ENCODE measurements around the gene CTRB2. TPM values are rescaled to one million over a fixed set of nuclear protein-coding genes. Genes with fewer than 3 reads are reported as not detected.
"Not testable (repeated sequence)": the region's sequence is repeated elsewhere in the genome, so short reads cannot be mapped to it uniquely, and the experiment has no call there.

Gene CTRB2
- total RNA-seq, 1 experiment from 2014 or later: not detected

DNA sequence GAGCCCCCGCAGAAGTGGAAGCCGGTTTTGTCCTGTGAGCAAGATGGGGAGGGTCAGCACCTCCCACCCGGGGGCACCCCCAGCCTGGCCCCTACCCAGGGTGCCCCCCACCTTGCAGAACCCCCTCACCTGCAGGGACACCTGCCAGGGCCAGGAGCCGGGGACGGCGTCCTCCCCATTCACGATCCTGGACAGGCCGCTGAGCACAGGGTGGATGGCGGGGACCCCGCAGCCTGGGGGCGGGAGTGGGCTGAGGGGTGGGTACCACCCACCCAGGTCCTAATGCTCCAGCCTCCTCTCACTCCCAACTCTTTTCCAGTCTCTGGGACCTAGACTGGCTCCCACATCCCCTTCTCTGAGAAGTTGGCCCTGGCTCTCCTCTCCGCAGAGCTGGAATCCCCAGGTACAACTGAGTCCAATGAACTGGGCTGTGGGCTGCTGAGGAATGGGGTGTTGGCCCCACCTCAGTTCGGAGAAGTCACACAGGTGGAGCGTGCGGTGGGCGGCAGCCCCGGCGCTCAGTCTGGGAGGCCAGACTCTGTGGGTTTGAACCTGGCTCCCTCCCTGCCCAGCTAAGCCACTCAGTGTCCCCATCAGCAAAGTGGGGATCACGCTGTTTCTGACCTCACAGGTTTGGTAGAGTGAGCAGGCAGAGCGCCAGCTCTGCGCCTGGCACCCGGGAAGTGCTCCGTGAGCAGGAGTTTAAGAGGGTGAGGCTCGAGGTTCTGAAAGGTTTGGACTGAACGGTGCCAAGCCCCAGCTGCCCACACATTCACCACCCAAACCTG lies 806 bp downstream of the CTRB2 start:
- not testable (repeated sequence) for DNase-seq (ENCODE audit: low spot score)

DNA sequence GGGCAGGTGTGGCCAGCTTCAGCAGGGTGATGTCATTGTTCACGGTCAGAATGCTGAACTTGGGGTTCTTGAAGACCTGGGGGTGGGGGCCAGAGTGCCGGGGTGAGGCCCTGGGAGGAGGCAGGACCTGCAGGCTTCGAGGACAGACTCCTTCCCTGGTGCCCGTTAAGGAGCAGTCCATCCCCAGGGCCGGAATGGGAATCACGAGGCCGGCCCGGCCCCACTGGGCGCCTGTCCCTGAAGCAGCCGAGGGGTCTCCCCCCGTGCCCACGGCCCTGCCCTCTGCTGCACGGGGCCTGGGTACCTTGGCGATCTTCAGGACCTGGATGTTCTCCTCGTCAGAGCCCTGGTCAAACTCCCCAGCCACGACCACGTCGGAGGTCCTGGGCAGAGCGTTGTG lies 1.5 kb downstream of the CTRB2 start:
- not testable (repeated sequence) for DNase-seq (ENCODE audit: low spot score)

DNA sequence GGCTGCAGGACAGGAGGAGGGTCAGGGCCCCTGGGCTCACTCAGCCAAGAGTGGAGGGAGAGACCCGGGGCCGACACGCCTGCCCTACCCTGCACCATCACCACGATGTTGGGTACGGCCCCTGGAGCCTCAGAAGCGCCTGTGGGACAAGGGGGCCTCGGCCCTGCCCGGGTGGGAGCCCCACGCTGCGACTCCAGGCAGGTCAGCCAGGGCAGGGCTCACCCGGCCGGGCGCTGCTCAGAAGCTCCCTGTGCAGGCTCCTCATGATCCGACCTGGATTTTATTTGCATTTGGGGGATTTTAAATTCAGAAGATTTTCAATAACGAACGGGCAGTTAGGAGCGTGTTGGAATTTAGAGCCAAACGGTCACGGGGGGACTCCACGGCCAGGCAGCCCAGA lies 2.1 kb downstream of the CTRB2 start:
- DNase-seq (ENCODE audit: low spot score): not testable (repeated sequence)

DNA sequence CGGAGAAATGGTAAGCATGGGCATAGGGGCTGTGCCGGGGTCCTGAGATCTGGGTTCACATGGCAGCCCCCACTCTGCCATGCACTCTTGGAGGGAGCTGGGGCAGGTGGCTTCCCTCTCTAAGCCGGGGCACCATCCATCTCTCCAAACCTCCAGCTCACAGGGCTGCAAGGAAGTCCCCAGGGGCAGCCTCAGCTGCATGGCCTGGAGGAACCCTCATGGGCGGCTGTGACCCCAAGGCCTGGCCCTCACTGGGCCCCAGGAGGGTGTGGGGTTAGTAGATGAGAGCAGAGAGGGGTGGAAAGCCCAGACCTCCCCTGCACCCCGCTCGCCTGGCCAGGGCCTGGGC lies 2.6 kb downstream of the CTRB2 start:
- DNase-seq (ENCODE audit: low spot score): no peak

DNA sequence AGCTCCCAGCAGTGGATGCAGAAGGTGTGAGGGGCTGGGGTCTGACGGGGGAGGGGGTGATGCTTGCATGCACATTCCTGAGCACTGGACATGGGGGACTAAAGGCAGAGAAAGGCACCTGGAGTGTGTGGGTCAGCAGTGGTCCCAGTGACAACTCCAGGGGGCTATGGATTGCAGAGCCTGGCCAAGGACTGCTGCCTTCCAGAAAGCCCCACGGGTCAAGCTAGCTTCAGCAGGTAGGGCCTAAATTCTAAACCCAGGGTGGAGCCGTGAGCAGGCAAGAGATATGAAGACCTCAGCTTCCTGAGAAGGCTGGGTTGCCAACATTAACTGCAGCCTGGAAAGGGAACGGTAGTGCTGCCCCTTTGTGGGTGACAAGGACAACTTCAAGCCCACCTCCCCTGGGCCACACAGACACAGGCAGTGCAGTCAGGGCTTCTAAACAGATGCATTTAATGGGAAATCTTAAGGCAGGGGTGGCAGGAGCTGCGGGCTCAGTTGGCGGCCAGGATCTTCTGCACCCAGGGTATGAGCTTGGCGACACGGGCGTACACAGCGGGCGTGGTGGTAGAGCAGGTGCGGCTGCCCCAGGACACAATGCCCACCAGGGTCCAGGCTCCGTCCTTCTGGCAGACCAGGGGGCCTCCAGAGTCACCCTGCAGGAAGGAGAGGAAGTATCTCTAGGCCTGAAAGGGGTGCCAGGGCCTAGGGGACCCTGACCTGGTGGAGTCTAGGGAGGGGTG lies 3.1 kb downstream of the CTRB2 start:
- DNase-seq (ENCODE audit: low spot score): no peak

DNA sequence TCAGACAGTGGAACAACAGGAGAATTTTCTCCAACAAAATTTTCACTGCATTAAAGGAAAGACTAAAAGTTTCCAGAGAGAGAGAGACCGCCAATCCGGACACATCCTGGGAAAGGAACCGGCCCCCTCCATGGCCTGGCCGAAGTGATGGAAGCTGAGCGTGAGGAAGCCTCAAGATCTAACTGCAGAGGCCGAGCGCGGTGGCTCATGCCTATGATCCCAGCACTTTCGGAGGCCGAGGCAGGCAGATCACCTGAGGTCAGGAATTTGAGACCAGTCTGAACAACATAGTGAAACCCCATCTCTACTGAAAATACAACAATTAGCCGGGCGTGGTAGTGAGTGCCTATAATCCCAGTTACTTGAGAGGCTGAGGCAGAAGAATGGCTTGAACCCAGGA lies 3.9 kb downstream of the CTRB2 start:
- no peak for DNase-seq (ENCODE audit: low spot score)

DNA sequence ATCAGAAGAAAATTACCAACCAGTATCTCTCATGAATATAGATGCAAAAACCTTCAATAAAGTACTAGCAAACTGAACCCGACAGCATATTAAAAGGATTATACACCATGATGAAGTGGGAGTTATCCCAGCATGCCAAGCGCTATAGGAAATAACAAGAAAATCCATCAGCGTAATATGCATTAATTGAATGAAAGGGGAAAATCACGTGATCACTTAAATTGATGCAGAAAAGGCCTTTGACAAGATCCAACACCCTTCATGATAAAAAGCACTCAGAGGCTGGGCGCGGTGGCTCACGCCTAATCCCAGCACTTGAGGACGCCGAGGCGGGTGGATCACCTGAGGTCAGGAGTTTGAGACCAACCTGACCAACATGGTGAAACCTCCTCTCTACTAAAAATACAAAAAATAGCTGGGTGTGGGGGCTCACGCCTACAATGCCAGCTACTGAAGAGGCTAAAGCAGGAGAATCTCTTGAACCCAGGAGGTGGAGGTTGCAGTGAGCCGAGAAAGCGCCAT lies 4.8 kb downstream of the CTRB2 start:
- DNase-seq (ENCODE audit: low spot score): no peak

DNA sequence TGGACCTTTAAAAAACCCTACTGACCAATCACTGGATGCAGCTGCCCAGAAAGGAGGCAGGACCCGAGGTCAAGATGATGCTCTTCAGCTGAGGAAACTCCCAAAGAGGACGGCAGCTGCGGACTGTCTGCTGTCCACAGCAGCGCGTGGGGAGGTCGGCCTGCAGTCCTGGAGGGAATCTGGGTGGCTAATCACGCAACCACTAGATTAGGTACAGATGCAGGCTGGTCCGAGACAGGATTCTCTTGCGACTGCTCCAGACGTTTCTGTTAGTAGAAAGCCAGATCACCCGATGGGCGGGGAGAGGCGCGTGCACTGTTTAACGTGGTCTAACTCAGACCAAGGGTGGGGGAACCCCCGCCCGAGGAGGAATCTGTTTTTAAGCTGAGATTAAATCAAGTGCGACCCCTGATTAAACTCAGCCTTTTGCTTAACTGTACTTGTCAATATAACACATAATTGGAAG lies 8.8 kb downstream of the CTRB2 start:
- DNase-seq (ENCODE audit: low spot score): no peak

DNA sequence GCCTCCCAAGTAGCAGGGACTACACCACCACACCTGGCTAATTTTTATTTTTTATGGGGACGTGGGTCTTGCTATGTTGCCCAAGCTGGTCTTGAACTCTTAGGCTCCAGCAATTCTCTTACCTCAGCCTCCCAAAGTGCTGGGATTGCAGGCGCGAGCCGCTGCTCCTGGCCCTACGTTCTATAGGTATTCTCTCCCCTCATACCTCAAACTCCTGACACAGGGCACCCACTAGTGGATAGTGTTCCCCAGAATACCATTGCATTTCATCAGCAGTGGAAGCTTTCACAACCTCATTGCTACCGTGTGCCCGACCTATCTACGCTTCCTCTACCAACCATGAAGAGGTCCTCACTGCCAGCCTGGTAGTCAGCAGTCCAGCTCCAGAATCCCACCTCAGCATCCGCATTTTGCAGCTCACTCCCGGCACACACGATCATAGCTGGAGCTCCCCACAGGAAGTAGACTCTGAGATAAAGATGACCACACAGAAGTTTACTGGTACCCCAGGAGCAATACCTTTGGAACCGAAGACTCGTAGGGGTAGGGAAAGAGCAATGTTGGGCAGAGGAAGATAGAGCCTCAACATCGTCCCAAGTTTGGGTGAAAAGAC lies 9.3 kb downstream of the CTRB2 start:
- no peak for DNase-seq (ENCODE audit: low spot score)

DNA sequence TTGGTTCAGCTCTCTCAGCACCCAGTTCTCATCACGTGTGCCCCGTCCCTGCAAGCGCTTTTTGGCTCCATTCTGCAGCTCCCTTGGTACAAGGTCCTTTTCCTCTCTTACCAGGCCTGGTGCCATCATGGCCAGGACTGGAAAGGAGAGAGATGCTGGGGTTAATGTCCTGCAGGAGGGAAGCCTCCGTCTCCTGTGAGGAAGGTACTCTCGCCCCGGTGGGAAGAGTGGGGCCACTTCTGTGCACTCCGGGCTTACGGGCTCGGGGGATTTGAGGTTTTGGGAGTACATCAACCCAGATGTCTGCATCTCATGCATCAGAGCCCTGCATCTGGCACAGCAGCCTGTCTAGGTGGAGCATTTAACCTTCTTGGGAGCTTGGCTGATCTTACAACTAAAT lies 10.1 kb downstream of the CTRB2 start:
- DNase-seq (ENCODE audit: low spot score): no peak

DNA sequence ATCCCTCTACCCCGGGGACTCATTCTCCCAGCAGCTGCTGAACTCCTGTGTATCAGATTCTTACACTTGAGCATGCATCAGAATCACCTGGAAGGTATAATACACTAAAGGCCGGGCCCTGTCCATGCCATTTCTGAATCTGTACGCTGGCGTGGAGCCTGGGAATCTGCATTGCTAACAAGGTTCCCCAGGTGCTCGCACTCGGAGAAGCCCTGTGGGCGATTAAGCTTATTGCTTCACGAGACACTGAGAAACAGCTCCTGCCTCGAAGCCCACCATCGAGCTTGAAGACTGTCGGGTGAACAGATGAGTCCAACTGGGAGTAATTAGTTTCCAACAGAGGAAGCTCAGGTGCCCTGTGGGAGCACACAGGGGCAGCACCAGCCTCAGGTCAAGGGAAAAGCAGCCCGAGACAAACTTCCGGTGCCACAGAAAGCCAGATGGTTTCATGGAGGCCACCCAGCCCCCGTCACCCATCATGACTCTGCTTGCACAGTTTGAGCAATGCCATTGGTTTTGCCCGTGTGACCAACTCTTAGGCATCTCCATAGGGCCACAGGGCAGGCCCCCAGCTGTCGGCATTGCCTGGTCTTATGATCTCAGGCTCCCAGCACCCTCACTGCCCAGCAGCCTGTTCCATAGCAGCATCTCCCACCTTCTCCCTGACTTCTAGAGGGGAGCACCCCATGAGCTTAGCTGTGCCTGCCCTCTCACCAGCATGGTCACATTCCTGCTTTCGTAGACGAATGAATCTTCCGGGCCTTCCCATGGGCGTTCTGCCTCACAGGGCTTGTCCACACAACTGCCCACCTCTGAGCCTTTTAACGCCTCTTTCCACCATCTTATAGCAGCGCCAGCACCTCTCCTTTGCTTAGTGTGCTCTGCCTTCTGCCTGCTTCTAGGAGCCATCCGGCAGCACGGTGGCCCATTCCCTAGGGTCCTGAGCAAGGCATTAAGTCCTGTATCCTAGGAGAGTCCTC lies 10.9 kb downstream of the CTRB2 start:
- DNase-seq (ENCODE audit: low spot score): no peak

DNA sequence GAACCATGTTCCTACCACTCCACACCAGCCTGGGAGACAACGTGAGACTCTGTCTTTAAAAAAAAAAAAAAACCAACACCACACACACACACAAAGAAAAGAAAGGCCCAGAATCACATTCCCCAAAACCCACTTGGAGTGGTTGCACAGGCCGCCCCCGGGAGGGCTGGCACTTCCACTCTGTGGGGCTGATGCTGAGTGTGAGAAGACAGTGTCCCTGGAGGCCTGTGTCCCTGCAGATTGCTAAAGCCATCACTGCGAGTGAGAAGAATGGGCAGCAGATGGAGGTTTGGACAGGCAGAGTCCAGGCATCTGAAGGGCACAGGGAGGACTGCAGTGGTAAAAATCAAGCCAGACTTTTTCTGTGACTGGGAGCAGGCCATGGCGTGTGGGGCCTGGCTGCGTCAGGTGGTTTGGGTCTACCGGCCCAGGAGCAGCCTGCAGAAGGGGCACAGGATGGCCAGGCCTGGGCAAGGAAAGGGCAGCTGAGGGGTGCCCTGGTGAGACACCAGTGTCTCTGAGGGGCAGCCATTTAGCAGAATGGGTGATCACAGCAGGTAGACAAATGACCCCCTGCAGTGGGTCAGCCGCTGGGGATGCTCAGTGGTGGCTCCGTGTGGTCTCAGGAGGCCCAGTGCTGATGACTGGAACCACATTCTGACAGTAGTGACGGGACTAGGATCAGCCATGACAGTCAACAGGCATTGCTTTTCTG lies 13.1 kb downstream of the CTRB2 start:
- no peak for DNase-seq (ENCODE audit: low spot score)

DNA sequence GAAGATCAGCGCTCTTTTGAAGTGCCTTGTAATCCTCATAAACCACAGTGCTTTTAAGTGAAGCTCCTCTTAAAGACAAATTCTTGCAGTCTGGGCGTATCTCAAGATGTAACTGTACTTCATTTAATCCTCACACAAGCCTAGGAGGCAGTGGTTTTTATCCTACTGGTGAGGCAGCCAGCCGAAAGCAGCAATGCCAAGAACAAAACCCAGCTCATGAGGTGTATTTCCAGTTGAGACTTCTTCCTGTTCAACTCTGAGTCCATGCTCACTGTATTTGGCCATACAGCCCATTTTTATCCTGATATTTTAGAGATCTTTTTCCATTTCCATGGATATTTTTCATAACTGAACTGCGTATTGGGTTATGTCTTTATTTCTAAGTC lies 13.7 kb downstream of the CTRB2 start:
- DNase-seq (ENCODE audit: low spot score): no peak

DNA sequence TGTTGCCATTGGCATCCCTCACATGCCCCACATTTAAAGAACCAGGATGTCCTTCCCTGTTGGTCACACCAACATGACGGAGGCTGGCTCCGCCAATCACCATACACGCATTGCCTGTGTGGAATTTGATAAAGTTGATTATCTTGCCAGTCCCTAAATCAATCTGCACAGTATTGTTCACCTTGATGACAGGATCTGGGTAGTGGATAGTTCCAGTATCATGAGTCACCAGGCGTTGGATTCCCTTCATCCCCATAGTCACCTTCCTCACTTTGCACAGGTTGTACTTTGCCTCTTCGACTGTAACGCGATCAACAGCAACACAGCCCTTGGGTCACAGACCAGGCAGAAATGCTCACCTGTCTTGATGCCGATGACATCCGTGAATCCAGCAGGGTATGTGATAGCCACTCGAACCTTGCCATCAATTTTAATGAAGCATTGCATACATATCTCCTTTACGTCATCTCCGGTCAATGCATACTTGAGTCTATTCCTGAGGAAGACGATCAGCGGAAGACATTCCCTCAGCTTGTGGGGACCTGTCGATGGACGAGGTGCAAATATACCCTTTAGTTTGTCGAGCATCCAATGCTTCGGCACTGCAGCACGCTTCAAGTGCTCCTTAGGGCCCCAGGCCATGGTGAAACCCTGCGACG lies 14.2 kb downstream of the CTRB2 start:
- no peak for DNase-seq (ENCODE audit: low spot score)

DNA sequence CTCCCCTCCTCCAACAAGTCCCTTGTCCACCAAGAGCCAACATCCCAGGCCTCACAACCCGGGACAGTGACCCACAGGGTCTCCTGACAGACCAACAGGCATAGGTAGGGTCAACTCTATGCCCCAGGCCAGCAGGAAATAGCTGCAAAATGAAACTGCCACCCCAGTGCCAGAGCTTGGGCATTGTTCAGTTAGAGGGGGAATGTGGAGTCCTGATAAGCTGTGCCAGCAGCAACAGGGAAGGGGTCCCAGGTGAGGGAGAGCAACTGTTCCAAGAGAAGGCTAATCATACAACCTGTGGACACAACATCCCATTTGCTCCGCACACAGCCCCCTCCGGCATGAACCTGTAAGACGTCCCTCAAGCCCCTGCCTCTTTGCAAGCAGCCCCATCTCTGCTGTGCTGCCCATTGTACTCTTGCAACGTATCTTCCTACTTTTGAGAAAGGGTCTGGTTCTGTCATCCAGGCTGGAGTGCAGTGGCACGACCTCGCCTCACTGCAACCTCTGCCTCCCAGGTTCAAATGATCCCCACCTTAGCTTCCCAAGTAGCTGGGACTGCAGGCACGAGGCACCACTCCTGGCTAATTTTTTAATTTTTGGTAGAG lies 17.2 kb downstream of the CTRB2 start:
- DNase-seq (ENCODE audit: low spot score): no peak

DNA sequence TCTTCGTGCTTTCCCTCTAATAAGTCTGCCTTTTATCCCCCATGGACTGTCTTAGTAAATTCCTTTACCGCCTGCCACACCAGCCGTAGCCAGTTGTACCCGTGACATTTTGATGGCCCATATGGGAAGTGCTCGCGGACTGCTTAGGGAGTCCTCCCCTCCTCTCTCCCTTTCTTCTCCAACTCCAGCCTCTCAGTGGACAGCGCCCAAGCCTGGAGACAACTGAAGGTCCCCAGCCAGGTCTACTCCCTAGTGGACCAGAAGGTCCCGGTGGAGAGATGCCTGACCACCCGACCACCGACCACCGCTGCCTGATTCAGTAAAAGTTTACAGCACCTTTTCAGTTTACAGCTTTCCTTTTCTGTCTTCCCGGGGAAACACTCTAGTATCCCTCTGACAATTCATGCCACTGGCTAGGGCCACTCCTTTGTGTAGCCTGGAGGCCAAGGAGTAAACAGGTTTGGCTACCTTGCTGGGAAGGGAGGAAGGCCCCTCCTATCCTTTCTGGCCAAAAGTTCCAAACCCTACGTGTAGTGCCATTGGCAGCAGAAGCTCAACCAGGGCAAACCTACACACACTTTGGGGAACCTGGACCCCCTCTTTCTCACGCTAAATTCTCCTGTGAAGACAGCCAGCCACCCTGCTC lies 18.0 kb downstream of the CTRB2 start:
- DNase-seq (ENCODE audit: low spot score): no peak

DNA sequence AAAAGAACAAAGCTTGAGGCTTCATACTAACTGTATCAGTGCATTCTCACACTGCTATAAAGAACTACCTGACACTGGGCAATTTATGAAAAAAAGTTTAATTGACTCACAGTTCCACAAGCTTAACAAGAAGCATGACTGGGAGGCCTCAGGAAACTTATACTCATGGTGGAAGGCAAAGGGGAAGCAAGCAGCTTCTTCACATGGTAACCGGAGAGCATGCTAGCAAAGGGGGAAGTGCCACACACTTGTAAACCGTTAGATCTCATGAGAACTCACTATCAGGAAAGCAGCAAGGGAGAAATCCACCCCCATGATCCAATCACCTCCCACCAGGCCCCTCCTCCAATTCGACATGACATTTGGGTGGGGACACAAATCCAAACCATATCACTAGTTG lies 25.3 kb downstream of the CTRB2 start:
- DNase-seq (ENCODE audit: low spot score): no peak

DNA sequence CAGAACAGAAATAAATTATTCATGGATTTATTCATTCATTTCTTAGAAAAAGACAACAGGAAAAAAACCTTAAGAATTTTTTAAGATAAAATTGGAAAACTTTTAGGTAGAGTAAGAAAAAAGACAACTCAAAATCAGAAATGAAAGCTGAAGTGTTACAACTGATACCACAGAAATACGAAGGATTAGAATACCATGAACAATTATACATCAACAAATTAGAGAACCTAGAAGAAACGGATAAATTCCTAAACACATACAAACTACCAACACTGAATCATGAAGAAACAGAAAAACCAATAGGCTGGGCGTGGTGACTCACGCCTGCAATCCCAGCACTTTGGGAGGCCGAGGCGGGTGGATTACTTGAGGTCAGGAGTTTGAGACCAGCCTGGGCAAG lies 27.8 kb downstream of the CTRB2 start:
- DNase-seq (ENCODE audit: low spot score): no peak

DNA sequence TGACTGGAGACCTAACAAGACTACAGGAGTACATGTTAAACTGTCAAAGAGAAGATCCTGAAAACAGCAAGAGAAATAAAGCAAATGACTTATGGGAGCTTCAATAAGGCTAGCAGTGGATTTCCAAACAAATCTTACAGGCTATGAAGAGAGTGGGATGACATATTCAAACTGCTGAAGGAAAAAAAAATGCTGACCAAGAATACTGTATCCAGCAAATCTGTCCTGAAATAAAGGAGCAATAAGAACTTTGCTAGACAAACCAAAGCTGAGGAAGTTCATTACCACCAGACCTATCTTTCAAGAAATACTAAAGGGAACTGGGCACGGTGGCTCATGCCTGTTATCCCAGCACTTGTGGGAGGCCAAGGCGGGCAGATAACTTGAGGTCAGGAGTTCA lies 30.0 kb downstream of the CTRB2 start:
- no peak for DNase-seq (ENCODE audit: low spot score)

Measured in HT-29 (cell line).